Uterus (tissue), 2 donors: ENCODE results near the gene ITGB1.

Source experiments
- POLR2A ChIP-seq, 2 donors: fragments of 450-650 bp; IDR thresholded peaks; one replicate each; pipeline ENCODE4 v1.6.1; 2016; ENCODE audit warnings: antibody characterized with exemption in 2 of 2, mild to moderate bottlenecking in 1 of 2, moderate library complexity in 1 of 2
- TF ChIP-seq, protein P1 (sequence below), 4 experiments: fragments of 200-600 bp in 2 of 4; fragments of 450-650 bp in 2 of 4; sonication (generic) in 2 of 4; IDR thresholded peaks; one replicate each; pipeline ENCODE4 v1.5.1; 2016 to 2019; ENCODE audit warnings: antibody characterized with exemption in 4 of 4, mild to moderate bottlenecking in 2 of 4, moderate library complexity in 1 of 4

DNA sequence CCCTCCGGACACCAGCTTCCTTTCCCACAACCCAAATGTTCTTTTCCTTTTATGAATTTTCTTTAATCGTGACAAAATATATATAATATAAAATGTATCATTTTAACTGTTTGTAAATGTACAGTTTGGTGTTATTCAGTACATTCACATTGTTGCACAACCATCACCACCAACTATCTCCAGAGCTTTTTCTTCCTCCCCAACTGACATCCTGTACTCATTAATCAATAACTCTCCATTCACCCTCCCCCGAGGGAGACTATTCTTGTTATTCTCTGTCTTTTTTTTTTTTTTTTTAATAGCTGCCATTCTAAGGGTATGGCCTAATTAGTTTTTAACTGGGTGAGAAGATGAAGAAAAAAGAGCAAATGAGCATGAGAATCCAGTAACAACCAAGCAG lies 30.6 kb upstream of the ITGB1 start:
- TF ChIP-seq, protein P1, sequence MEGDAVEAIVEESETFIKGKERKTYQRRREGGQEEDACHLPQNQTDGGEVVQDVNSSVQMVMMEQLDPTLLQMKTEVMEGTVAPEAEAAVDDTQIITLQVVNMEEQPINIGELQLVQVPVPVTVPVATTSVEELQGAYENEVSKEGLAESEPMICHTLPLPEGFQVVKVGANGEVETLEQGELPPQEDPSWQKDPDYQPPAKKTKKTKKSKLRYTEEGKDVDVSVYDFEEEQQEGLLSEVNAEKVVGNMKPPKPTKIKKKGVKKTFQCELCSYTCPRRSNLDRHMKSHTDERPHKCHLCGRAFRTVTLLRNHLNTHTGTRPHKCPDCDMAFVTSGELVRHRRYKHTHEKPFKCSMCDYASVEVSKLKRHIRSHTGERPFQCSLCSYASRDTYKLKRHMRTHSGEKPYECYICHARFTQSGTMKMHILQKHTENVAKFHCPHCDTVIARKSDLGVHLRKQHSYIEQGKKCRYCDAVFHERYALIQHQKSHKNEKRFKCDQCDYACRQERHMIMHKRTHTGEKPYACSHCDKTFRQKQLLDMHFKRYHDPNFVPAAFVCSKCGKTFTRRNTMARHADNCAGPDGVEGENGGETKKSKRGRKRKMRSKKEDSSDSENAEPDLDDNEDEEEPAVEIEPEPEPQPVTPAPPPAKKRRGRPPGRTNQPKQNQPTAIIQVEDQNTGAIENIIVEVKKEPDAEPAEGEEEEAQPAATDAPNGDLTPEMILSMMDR (IDR thresholded peaks at IDR 0.05) = no peak
- no peak for TF ChIP-seq POLR2A (IDR thresholded peaks at IDR 0.05)
